ENCODE measurements around the gene LAPTM4A. TPM values are rescaled to one million over a fixed set of nuclear protein-coding genes. Genes with fewer than 3 reads are reported as not detected.

The LAPTM4A gene
- total RNA-seq, 1 experiment from 2014 or later = 123 TPM

DNA sequence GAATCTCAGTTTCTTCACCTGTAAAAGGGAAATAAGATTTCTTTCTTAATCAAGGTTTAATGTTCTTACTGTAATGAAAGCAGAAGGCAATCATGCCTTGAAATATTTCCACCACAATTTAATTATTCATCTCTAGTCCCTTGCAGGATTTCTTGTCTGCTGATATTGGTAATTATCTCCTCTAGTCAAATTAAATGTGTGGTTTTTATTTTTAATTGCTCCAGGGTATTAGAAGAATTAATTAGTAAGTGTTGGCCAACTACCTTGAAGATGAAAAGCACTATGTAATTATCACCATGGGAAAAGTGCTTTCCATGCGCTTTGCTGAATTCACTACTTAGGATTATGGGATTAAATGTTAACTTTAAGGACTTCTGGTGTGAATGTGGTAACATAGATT lies 8.7 kb upstream of the LAPTM4A start:
- no peaks in the 10 kb centered on the region for H3K9me3 ChIP-seq (ENCODE audit: control insufficient read depth, insufficient read depth, low read depth, low read length)
- no peak for ATAC-seq
- peaks cover 3% of the 10 kb centered on the region; the same call in 1 of the 2 replicates for H3K27me3 ChIP-seq (ENCODE audit: control insufficient read depth, insufficient read depth, low read length)
- no peak for DNase-seq (ENCODE audit: low read depth, low spot score)
- intact Hi-C loops (cut with micrococcal nuclease; ENCODE audit: unreplicated experiment) = no loop called here
- H3K27ac ChIP-seq (ENCODE audit: low read length) = no peak overlapping the region
- H3K4me3 ChIP-seq (ENCODE audit: low read depth in 2 of 2, low read length in 2 of 2) = no peak overlapping the region
- no TSS peak for BruUV-seq (replicated peaks)
- H3K36me3 ChIP-seq (ENCODE audit: control insufficient read depth, insufficient read depth, low read length) = no peaks in the 10 kb centered on the region
- CTCF ChIA-PET = no interaction called here
- in situ Hi-C loops (cut with HindIII; ENCODE audit: low pct_unique_long_range_greater_than_20kb, low sequenced_read_pairs) = no loop called here
- POLR2A ChIA-PET = no interaction called here
- TF ChIP-seq, protein P1, sequence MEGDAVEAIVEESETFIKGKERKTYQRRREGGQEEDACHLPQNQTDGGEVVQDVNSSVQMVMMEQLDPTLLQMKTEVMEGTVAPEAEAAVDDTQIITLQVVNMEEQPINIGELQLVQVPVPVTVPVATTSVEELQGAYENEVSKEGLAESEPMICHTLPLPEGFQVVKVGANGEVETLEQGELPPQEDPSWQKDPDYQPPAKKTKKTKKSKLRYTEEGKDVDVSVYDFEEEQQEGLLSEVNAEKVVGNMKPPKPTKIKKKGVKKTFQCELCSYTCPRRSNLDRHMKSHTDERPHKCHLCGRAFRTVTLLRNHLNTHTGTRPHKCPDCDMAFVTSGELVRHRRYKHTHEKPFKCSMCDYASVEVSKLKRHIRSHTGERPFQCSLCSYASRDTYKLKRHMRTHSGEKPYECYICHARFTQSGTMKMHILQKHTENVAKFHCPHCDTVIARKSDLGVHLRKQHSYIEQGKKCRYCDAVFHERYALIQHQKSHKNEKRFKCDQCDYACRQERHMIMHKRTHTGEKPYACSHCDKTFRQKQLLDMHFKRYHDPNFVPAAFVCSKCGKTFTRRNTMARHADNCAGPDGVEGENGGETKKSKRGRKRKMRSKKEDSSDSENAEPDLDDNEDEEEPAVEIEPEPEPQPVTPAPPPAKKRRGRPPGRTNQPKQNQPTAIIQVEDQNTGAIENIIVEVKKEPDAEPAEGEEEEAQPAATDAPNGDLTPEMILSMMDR (IDR thresholded peaks at IDR 0.05) = no peak
- TF ChIP-seq POLR2AphosphoS5 (IDR thresholded peaks at IDR 0.05; ENCODE audit: low read depth, low read length) (no peak), TCF7L2 (IDR thresholded peaks at IDR 0.05; ENCODE audit: low read depth, low read length) (no peak), SIN3A (IDR thresholded peaks at IDR 0.05; ENCODE audit: borderline replicate concordance, insufficient read depth, low read depth, low read length) (no peak)
- TF ChIP-seq, protein P2, sequence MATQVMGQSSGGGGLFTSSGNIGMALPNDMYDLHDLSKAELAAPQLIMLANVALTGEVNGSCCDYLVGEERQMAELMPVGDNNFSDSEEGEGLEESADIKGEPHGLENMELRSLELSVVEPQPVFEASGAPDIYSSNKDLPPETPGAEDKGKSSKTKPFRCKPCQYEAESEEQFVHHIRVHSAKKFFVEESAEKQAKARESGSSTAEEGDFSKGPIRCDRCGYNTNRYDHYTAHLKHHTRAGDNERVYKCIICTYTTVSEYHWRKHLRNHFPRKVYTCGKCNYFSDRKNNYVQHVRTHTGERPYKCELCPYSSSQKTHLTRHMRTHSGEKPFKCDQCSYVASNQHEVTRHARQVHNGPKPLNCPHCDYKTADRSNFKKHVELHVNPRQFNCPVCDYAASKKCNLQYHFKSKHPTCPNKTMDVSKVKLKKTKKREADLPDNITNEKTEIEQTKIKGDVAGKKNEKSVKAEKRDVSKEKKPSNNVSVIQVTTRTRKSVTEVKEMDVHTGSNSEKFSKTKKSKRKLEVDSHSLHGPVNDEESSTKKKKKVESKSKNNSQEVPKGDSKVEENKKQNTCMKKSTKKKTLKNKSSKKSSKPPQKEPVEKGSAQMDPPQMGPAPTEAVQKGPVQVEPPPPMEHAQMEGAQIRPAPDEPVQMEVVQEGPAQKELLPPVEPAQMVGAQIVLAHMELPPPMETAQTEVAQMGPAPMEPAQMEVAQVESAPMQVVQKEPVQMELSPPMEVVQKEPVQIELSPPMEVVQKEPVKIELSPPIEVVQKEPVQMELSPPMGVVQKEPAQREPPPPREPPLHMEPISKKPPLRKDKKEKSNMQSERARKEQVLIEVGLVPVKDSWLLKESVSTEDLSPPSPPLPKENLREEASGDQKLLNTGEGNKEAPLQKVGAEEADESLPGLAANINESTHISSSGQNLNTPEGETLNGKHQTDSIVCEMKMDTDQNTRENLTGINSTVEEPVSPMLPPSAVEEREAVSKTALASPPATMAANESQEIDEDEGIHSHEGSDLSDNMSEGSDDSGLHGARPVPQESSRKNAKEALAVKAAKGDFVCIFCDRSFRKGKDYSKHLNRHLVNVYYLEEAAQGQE (IDR thresholded peaks at IDR 0.05; ENCODE audit: insufficient read depth in 1 of 2, low read depth in 2 of 2, low read length in 1 of 2) = no peak
- H3K4me1 ChIP-seq (ENCODE audit: control insufficient read depth, insufficient read depth, low read length) = no peaks in the 10 kb centered on the region

DNA sequence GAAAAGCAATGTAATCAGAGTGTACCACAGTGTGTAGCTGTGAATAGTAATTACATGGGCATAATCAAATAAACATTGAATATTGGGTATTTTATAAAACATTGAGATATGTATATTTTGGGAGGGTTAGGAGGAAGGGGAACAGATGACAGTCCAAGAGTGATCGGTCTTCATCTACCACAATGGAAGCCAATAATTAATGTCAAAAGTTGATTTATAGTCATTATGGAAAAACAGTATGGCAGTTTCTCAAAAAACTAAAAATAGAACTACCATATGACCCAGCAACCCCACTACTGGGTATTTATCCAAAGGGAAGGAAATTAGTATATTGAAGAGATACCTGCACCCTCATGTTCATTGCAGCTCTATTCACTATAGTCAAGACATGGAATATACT lies 5.8 kb upstream of the LAPTM4A start:
- in situ Hi-C loops (cut with HindIII; ENCODE audit: low pct_unique_long_range_greater_than_20kb, low sequenced_read_pairs) = no loop called here
- ATAC-seq = no peak
- Histone ChIP-seq H3K4me3 (ENCODE audit: low read depth in 2 of 2, low read length in 2 of 2) (no peak overlapping the region), H3K36me3 (ENCODE audit: control insufficient read depth, insufficient read depth, low read length) (no peaks in the 10 kb centered on the region; the same call in 1 of the 2 replicates), H3K9me3 (ENCODE audit: control insufficient read depth, insufficient read depth, low read depth, low read length) (no peaks in the 10 kb centered on the region), H3K27ac (ENCODE audit: low read length) (no peak overlapping the region), H3K4me1 (ENCODE audit: control insufficient read depth, insufficient read depth, low read length) (peaks cover 6% of the 10 kb centered on the region; the same call in 1 of the 2 replicates), H3K27me3 (ENCODE audit: control insufficient read depth, insufficient read depth, low read length) (peaks cover 3% of the 10 kb centered on the region; the same call in 1 of the 2 replicates)
- ChIA-PET POLR2A (no interaction called here), CTCF (no interaction called here)
- BruUV-seq (replicated peaks) = no TSS peak
- TF ChIP-seq, protein P2 (IDR thresholded peaks at IDR 0.05; ENCODE audit: insufficient read depth in 1 of 2, low read depth in 2 of 2, low read length in 1 of 2) = no peak
- no peak for TF ChIP-seq SIN3A (IDR thresholded peaks at IDR 0.05; ENCODE audit: borderline replicate concordance, insufficient read depth, low read depth, low read length)
- TF ChIP-seq, protein P1 (IDR thresholded peaks at IDR 0.05) = no peak
- TF ChIP-seq POLR2AphosphoS5 (IDR thresholded peaks at IDR 0.05; ENCODE audit: low read depth, low read length) = no peak
- no peak for TF ChIP-seq TCF7L2 (IDR thresholded peaks at IDR 0.05; ENCODE audit: low read depth, low read length)
- DNase-seq (ENCODE audit: low read depth, low spot score) = no peak
- intact Hi-C loops (cut with micrococcal nuclease; ENCODE audit: unreplicated experiment) = no loop called here
